ENCODE measurements around the gene TNKS2.

Gene TNKS2

DNA sequence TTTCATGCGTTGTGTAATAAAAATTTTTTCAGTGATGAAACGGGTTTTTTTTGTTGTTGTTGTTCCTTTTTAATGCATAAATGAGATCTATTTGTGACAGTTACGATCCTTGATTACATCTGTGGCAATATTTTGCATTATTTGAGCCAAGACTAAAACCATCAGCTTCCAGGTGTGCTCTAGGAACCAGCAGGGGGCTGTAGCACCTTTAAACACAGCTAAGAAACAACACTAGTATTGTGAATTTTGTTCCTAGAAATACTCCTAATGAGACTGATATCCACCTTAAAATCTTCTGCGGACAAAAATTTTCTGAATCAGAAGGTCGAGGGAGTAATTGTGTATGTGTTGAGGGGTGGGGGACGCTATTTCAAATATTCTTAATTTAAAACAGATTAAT is 58.4 kb downstream of the TNKS2 start:
- Histone ChIP-seq H3K36me3 (ENCODE audit: control insufficient read depth, insufficient read depth, low read length) (no peaks in the 10 kb centered on the region; the same call in 1 of the 2 replicates), H3K4me3 (replicated peaks; ENCODE audit: low read depth, low read length) (no peak overlapping the region), H3K27me3 (replicated peaks; ENCODE audit: control insufficient read depth, insufficient read depth, low read length) (no peaks in the 10 kb centered on the region)
- no peak for DNase-seq (ENCODE audit: extremely low read depth, insufficient read length)
- TF ChIP-seq, protein P1, sequence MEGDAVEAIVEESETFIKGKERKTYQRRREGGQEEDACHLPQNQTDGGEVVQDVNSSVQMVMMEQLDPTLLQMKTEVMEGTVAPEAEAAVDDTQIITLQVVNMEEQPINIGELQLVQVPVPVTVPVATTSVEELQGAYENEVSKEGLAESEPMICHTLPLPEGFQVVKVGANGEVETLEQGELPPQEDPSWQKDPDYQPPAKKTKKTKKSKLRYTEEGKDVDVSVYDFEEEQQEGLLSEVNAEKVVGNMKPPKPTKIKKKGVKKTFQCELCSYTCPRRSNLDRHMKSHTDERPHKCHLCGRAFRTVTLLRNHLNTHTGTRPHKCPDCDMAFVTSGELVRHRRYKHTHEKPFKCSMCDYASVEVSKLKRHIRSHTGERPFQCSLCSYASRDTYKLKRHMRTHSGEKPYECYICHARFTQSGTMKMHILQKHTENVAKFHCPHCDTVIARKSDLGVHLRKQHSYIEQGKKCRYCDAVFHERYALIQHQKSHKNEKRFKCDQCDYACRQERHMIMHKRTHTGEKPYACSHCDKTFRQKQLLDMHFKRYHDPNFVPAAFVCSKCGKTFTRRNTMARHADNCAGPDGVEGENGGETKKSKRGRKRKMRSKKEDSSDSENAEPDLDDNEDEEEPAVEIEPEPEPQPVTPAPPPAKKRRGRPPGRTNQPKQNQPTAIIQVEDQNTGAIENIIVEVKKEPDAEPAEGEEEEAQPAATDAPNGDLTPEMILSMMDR (IDR thresholded peaks at IDR 0.05; ENCODE audit: insufficient read depth, low read length, poor library complexity, severe bottlenecking) = peak; percentile 43

DNA sequence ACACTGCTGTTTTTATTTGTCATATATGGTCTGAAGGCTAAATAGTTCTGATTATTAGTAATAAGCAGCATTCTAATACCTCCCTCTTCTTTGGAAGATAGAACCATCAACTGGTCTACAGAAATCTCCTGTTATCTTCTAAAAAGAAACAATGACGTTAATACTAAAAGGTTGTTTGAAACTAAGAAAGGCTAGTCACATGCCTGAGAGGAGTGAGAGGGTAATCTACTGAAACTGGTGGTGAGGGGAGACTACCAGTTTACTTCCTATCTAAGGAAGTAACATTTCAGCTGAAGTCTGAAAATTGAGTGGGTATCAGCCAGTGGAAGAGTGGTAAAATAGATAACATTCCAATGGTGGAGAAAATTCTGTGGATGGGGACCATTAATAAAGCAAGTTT is 62.7 kb downstream of the TNKS2 start:
- Histone ChIP-seq H3K36me3 (ENCODE audit: control insufficient read depth, insufficient read depth, low read length) (no peaks in the 10 kb centered on the region; the same call in 1 of the 2 replicates), H3K4me3 (replicated peaks; ENCODE audit: low read depth, low read length) (no peak overlapping the region)
- TF ChIP-seq, protein P1 (IDR thresholded peaks at IDR 0.05; ENCODE audit: insufficient read depth, low read length, poor library complexity, severe bottlenecking) = no peak

DNA sequence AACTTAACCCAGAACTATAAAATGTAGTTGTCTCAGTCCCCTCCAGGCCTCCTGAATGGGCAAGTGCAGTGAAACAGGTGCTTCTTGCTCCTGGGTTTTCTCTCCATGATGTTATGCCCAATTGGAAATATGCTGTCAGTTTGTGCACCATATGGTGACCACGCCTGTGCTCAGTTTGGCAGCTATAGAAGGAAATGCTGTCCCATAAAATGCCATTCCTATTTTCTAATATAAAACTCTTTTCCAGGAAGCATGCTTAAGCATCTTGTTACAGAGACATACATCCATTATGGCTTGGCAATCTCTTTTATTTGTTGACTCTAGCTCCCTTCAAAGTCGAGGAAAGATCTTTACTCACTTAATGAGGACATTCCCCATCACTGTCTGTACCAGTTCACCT is 65.9 kb downstream of the TNKS2 start:
- H3K27me3 ChIP-seq (replicated peaks; ENCODE audit: control insufficient read depth, insufficient read depth, low read length) = no peaks in the 10 kb centered on the region
- no peak overlapping the region for H3K4me3 ChIP-seq (replicated peaks; ENCODE audit: low read depth, low read length)
- H3K36me3 ChIP-seq (ENCODE audit: control insufficient read depth, insufficient read depth, low read length) = no peaks in the 10 kb centered on the region; the same call in 1 of the 2 replicates
- DNase-seq (ENCODE audit: extremely low read depth, insufficient read length) = no peak
- TF ChIP-seq, protein P1 (IDR thresholded peaks at IDR 0.05; ENCODE audit: insufficient read depth, low read length, poor library complexity, severe bottlenecking) = no peak

More for the DNA sequence above, 62.7 kb downstream of the TNKS2 start:
- no peaks in the 10 kb centered on the region for H3K27me3 ChIP-seq (replicated peaks; ENCODE audit: control insufficient read depth, insufficient read depth, low read length)
- no peak for DNase-seq (ENCODE audit: extremely low read depth, insufficient read length)

DNA sequence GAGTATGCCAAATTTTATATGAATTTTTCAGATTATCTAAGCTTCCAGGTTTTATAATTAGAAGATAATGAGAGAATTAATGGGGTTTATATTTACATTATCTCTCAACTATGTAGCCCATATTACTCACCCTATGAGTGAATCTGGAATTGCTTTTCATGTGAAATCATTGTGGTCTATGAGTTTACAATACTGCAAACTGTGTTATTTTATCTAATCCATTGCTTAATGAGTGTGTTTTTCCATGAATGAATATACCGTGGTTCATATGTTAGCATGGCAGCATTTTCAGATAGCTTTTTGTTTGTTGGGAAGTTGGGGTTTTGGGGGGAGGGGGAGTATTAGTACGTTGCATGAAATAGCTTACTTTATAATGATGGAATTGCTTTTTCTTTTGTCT is 66.5 kb downstream of the TNKS2 start:
- no peaks in the 10 kb centered on the region for H3K27me3 ChIP-seq (replicated peaks; ENCODE audit: control insufficient read depth, insufficient read depth, low read length)
- H3K4me3 ChIP-seq (replicated peaks; ENCODE audit: low read depth, low read length) = no peak overlapping the region
- DNase-seq (ENCODE audit: extremely low read depth, insufficient read length) = no peak
- H3K36me3 ChIP-seq (ENCODE audit: control insufficient read depth, insufficient read depth, low read length) = no peaks in the 10 kb centered on the region; the same call in 1 of the 2 replicates
- TF ChIP-seq, protein P1 (IDR thresholded peaks at IDR 0.05; ENCODE audit: insufficient read depth, low read length, poor library complexity, severe bottlenecking) = no peak

DNA sequence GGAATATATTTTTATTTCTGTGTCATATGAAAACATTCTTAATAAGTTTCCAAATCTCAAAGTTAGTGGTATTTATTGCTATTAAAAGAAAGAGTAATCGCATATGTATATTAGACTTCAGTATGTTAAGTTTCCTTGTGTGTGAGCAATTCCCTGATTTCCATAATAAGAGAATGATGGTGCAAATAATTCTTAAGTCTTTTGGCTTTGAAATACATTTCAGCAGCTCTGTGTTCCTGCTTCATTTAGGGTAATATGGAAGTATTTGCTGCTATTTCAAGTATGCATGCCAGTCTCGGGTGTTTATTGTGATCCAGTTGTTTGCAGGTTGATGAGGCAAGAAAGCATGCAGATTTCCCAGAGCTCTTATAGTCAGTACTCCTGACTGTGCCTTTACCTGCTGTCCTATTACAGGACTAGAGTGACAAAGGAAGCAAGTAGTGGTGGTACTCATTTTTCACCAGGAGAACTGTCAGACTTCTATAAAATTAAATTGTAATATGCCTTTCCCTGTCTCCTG is 67.4 kb downstream of the TNKS2 start:
- TF ChIP-seq, protein P1 (IDR thresholded peaks at IDR 0.05; ENCODE audit: insufficient read depth, low read length, poor library complexity, severe bottlenecking) = no peak
- Histone ChIP-seq H3K4me3 (replicated peaks; ENCODE audit: low read depth, low read length) (no peak overlapping the region), H3K36me3 (ENCODE audit: control insufficient read depth, insufficient read depth, low read length) (no peaks in the 10 kb centered on the region; the same call in 1 of the 2 replicates), H3K27me3 (replicated peaks; ENCODE audit: control insufficient read depth, insufficient read depth, low read length) (no peaks in the 10 kb centered on the region)
- no peak for DNase-seq (ENCODE audit: extremely low read depth, insufficient read length)

DNA sequence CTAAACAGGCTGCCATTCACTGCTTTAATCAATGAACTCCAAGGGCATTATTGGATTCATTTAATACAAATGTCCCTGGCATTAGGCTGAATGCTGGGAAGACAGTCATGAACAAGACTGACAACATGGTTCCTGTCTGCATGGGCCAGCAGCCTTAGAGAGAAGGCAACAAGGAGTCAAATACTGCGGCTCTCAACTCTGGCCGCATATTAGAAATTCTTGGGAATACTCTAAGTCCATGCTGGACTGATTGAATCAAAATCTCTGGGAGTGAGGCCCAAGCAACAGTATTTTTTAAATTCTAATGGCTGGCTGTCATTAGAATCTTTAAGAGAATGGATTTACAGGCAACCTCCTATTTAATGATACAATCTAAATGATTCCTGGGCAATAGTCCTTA is 76.9 kb downstream of the TNKS2 start:
- Histone ChIP-seq H3K4me3 (replicated peaks; ENCODE audit: low read depth, low read length) (no peak overlapping the region), H3K36me3 (ENCODE audit: control insufficient read depth, insufficient read depth, low read length) (no peaks in the 10 kb centered on the region), H3K27me3 (replicated peaks; ENCODE audit: control insufficient read depth, insufficient read depth, low read length) (no peaks in the 10 kb centered on the region)
- TF ChIP-seq, protein P1 (IDR thresholded peaks at IDR 0.05; ENCODE audit: insufficient read depth, low read length, poor library complexity, severe bottlenecking) = no peak
- DNase-seq (ENCODE audit: extremely low read depth, insufficient read length) = no peak

Data from GM06990 (cell line).